SJCRH30 (cell line): ENCODE data around the gene AGBL1. TPM values are rescaled to one million over a fixed set of nuclear protein-coding genes. Genes with fewer than 3 reads are reported as not detected.

Source experiments
- DNase-seq, 2 experiments: peaks; one replicate each; pipeline ENCODE4 v3.0.0-alpha.2; 2015 to 2020
- H3K27ac ChIP-seq: fragments of 250-450 bp; sonication (Bioruptor Pico); 2 replicates; pipeline ENCODE4 v1.5.1; 2020; ENCODE audit warnings: mild to moderate bottlenecking, moderate library complexity
- H3K27me3 ChIP-seq: fragments of 250-450 bp; sonication (Bioruptor Pico); 2 replicates; pipeline ENCODE4 v1.5.1; 2020; ENCODE audit warnings: mild to moderate bottlenecking, moderate library complexity
- H3K36me3 ChIP-seq: fragments of 250-450 bp; sonication (Bioruptor Pico); 2 replicates; pipeline ENCODE4 v1.5.1; 2020; ENCODE audit warnings: mild to moderate bottlenecking, moderate library complexity
- H3K4me1 ChIP-seq: fragments of 250-450 bp; sonication (Bioruptor Pico); 2 replicates; pipeline ENCODE4 v1.5.1; 2020; ENCODE audit warnings: mild to moderate bottlenecking, moderate library complexity
- H3K4me3 ChIP-seq: fragments of 250-450 bp; sonication (Bioruptor Pico); 2 replicates; pipeline ENCODE4 v1.5.1; 2020; ENCODE audit warnings: mild to moderate bottlenecking, moderate library complexity
- H3K9me3 ChIP-seq: fragments of 250-450 bp; sonication (Bioruptor Pico); replicated peaks from 2 replicates; pipeline ENCODE4 v1.5.1; 2020; ENCODE audit warnings: mild to moderate bottlenecking, moderate library complexity
- total RNA-seq: library from RNA; depleted of rRNA; stranded (reverse); fragments of >200 nt; shearing (Covaris generic); gene quantifications from 2 replicates; pipeline ENCODE4 v1.2.3, GENCODE V29; 2014; rRNA removed

The AGBL1 gene
- 0.08 TPM in 1 of 2 replicates, not detected in the other for total RNA-seq

DNA sequence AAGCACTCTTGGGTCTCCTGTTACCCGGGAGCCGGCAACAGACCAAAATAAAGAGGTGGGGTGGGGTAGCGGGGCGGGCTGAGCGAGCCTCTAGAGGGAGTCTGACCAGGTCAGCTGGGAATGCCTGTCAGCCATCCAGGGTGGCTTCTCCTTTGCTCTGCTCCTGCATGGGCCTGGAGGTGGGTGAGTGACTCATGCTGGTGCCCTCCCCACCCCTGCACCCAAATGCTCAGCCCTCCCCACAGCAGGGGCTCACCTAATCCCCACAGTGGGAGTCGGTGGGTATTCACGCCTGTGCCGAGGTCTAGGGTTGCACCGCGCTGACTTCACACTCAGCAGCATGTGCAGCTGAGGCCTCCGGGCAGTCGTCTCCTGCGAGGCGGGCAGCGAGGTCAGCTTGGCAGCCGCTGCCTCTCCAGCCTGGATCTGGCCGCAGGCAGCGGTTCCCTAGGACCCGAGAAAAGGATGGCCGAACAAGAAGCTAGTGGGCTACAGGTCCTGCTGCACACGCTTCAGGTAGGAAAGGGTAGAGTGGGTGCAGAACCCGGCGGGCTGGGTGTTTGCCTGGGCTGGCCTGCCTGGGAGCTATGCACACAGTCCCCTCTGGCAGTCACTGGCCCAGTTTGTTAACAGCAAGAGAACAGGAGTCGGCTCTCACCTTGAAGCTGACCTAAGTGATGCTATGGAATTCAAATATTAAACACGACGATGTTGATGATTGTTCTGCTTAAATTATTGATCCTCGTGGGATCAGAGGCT is at the start of gene AGBL1:
TSS of gene AGBL1 (plus strand) at position 364 of the 759 bp plus-strand sequence.
- Histone ChIP-seq H3K9me3 (no peaks in the 10 kb centered on the region), H3K4me3 (no peak within 1 kb of the TSS), H3K27me3 (peaks cover 1% of the 10 kb centered on the region; the same call in 1 of the 2 replicates), H3K36me3 (no peaks in the 10 kb centered on the region), H3K4me1 (no peaks in the 10 kb centered on the region), H3K27ac (no peak within 1 kb of the TSS)
- peak; percentile 13 for DNase-seq

DNA sequence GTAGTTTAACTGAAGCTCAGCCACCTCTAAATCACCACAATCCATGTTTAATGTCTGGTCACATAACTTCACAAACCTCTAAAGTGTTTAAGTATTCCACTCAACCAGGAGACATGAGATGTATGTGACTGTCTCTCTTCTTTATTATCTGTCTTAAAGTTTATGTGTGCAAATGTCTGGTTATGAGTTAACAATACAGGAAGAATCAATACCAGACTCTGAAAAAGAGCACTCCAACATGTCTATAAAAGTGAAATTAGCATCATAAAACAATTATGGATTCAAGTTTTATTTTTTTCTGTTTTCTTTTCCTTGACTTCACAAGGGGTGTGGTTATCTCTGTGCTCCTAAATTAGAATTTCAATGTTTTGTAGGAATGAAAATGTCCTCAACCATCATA is 44.8 kb upstream of the AGBL1 start:
- no peaks in the 10 kb centered on the region for H3K4me1 ChIP-seq
- no peaks in the 10 kb centered on the region for H3K36me3 ChIP-seq
- H3K4me3 ChIP-seq: no peak overlapping the region
- no peak overlapping the region for H3K27ac ChIP-seq
- no peaks in the 10 kb centered on the region for H3K9me3 ChIP-seq
- no peaks in the 10 kb centered on the region for H3K27me3 ChIP-seq
- no peak for DNase-seq

- H3K4me1 ChIP-seq: no peaks in the 10 kb centered on the region
- H3K9me3 ChIP-seq: no peaks in the 10 kb centered on the region
- H3K36me3 ChIP-seq: no peaks in the 10 kb centered on the region
- no peak for DNase-seq
- H3K27ac ChIP-seq: no peak overlapping the region
- no peak overlapping the region for H3K4me3 ChIP-seq
- H3K27me3 ChIP-seq: no peaks in the 10 kb centered on the region
Observed at GRCh38 chr15:86036243-86036642, 43.4 kb upstream of the AGBL1 start.

- no peak overlapping the region for H3K27ac ChIP-seq
- no peaks in the 10 kb centered on the region for H3K36me3 ChIP-seq
- no peak for DNase-seq
- no peaks in the 10 kb centered on the region for H3K4me1 ChIP-seq
- no peaks in the 10 kb centered on the region for H3K9me3 ChIP-seq
- H3K27me3 ChIP-seq: no peaks in the 10 kb centered on the region
- no peak overlapping the region for H3K4me3 ChIP-seq
Observed at GRCh38 chr15:86038491-86038890, 41.2 kb upstream of the AGBL1 start.

DNA sequence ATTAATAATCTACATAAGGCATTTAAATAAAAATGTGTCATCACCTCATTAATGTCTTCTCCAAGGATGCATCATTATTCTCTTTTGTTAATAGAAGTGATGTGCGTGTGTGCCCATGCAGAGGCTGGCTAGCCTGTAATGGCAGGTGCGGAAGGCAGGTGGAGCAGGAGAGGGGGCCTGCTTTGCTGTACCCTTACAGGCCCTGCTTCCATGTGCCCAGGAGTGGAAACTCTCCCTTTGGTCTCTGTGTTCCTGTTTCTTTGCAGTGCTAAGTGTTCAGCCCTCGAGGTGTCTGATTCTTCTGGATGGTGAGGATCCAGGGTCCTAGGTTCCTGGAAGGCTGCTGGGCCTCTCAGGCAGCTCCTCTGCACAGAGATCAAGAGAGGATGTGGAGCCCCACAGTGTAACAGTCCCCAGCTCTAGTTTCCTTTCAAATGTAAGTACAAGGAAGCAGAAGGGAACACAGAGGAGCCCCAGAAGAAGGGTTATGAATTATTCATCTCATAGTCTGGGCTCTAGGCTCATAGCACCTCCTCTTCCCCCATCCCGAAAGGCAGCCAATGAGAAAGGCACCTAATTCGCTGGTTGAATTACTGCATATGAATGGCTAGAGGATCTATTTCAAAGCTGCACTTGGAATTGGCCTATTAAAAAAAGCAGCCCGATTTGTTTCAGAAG is 39.2 kb upstream of the AGBL1 start:
- no peak overlapping the region for H3K4me3 ChIP-seq
- H3K9me3 ChIP-seq: no peaks in the 10 kb centered on the region
- no peaks in the 10 kb centered on the region for H3K36me3 ChIP-seq
- H3K27me3 ChIP-seq: no peaks in the 10 kb centered on the region
- no peak for DNase-seq
- H3K27ac ChIP-seq: no peak overlapping the region
- H3K4me1 ChIP-seq: no peaks in the 10 kb centered on the region

GRCh38 chr15:86041399-86041798 is 38.3 kb upstream of the AGBL1 start:
- H3K4me1 ChIP-seq: no peaks in the 10 kb centered on the region
- H3K27me3 ChIP-seq: no peaks in the 10 kb centered on the region
- H3K9me3 ChIP-seq: no peaks in the 10 kb centered on the region
- H3K36me3 ChIP-seq: no peaks in the 10 kb centered on the region
- no peak overlapping the region for H3K27ac ChIP-seq
- H3K4me3 ChIP-seq: no peak overlapping the region
- no peak for DNase-seq

DNA sequence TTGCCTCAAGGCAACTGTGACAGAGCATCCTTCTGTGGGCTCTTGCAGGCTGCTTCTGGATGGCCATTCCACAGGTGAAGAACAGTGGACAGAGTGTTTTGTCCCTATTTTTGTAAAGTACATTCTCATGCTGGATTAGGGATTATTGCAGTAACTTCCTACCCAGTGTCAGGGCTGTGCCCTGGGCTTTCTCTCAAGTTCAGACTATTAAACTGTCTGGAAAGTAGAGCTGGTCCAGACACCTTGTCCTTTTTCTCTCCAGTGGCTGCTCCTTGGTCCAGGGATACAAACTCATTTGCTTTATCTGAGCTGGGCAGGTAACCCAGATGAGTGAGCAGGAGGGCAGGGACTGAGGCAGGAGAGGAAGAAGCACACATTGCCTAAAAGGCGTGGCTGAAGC is 37.4 kb upstream of the AGBL1 start:
- Histone ChIP-seq H3K36me3 (no peaks in the 10 kb centered on the region), H3K27ac (no peak overlapping the region), H3K27me3 (no peaks in the 10 kb centered on the region), H3K4me3 (no peak overlapping the region), H3K4me1 (no peaks in the 10 kb centered on the region), H3K9me3 (no peaks in the 10 kb centered on the region)
- no peak for DNase-seq

DNA sequence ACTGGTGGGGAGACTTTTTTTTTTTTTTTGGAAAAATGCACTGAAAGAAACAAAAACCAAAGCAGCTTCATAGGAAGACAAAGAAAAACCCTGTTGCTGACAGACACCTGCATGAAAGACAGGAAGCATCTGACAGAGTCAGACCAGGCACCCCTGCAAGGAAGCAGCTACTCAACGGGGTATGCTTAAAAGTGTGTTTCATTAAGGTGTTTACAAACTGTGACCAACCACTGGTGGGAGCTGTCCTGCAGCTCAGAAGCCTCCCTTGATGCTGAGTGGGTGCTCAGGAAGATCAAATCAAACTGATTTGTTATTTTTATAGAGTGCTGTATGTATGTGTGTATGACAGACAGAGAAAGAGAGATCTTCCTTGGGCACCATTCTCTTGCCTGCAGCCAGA is 34.7 kb upstream of the AGBL1 start:
- Histone ChIP-seq H3K4me1 (no peaks in the 10 kb centered on the region), H3K27me3 (no peaks in the 10 kb centered on the region), H3K9me3 (no peaks in the 10 kb centered on the region), H3K4me3 (no peak overlapping the region), H3K36me3 (no peaks in the 10 kb centered on the region), H3K27ac (no peak overlapping the region)
- DNase-seq: no peak

GRCh38 chr15:86054338-86054737 is 25.3 kb upstream of the AGBL1 start:
- H3K36me3 ChIP-seq: no peaks in the 10 kb centered on the region
- H3K9me3 ChIP-seq: no peaks in the 10 kb centered on the region
- no peaks in the 10 kb centered on the region; the same call in 1 of the 2 replicates for H3K27me3 ChIP-seq

DNA sequence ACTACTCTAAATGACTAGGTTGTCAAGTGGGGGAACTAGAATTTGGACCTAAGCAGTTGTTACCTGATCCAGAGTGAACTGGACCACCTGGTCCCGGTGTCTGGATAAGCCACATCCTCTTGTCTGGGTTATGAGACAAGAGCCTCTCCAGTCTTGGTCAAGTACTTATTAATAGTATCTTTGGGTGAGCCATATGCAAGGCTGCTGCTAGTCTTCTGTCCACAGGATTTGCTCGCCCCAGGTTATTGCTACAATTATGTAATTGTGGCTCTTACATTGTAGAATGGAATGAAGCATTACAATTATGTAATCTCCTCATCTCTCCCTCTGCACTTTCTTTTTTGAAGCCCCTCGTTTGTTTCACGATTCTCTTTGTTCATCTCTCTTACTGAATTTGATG is 24.0 kb upstream of the AGBL1 start:
- DNase-seq: no peak
- no peaks in the 10 kb centered on the region for H3K4me1 ChIP-seq

More at GRCh38 chr15:86054338-86054737, 25.3 kb upstream of the AGBL1 start:
- Histone ChIP-seq H3K4me3 (no peak overlapping the region), H3K4me1 (no peaks in the 10 kb centered on the region), H3K27ac (no peak overlapping the region)
- DNase-seq: no peak

DNA sequence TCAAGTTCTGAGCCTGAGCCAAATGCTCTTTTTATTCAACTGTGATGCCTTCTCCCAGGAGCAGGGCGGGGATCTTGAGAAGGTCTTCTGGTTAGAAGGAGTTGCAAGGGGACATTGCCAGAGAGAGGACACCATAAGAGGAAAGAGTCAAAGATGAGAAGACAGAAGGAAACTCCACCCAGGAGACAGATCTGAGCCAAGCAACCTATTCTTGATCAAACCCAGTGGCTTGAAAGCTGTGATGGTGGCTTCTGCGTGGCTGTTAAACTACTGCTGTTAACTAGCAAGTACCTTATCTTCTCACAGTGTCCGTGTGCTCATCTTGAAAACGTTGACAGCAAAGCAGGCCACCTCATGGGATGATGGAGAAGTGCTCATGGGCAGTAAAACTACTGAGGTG is 19.8 kb upstream of the AGBL1 start:
- Histone ChIP-seq H3K27ac (no peak overlapping the region), H3K27me3 (peaks cover 3% of the 10 kb centered on the region; the same call in 1 of the 2 replicates), H3K36me3 (no peaks in the 10 kb centered on the region), H3K4me1 (no peaks in the 10 kb centered on the region), H3K9me3 (no peaks in the 10 kb centered on the region), H3K4me3 (no peak overlapping the region)
- no peak for DNase-seq

More for the DNA sequence above, 24.0 kb upstream of the AGBL1 start:
- H3K4me3 ChIP-seq: no peak overlapping the region
- H3K27me3 ChIP-seq: no peaks in the 10 kb centered on the region; the same call in 1 of the 2 replicates
- no peaks in the 10 kb centered on the region for H3K36me3 ChIP-seq
- no peak overlapping the region for H3K27ac ChIP-seq
- H3K9me3 ChIP-seq: no peaks in the 10 kb centered on the region

GRCh38 chr15:86060674-86061073 is 19.0 kb upstream of the AGBL1 start:
- peaks cover 3% of the 10 kb centered on the region; the same call in 1 of the 2 replicates for H3K27me3 ChIP-seq

DNA sequence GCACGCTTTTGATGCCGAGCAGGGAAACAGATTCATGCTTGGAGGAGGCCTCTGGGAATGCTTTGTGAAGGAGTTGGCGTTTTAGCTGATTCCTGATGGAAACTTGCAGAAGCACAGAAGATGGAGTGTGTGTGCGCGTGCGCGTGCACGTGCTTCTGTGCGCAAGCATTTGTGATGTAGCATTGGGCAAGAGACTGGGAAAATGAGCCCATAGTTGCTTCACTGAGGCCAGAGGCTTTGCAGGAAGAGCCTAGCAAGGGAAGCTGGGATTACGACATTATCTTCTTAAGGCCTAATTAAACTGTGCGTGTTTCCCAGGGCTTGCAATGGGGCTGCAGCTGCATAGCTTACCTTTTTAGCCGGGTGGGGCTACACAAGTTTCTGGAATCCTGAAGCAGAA is 18.1 kb upstream of the AGBL1 start:
- no peaks in the 10 kb centered on the region for H3K4me1 ChIP-seq
- no peaks in the 10 kb centered on the region for H3K9me3 ChIP-seq
- H3K4me3 ChIP-seq: no peak overlapping the region
- peaks cover 3% of the 10 kb centered on the region; the same call in 1 of the 2 replicates for H3K27me3 ChIP-seq
- H3K27ac ChIP-seq: no peak overlapping the region
- DNase-seq: no peak
- no peaks in the 10 kb centered on the region for H3K36me3 ChIP-seq

More at GRCh38 chr15:86060674-86061073, 19.0 kb upstream of the AGBL1 start:
- no peaks in the 10 kb centered on the region for H3K4me1 ChIP-seq
- no peak overlapping the region for H3K4me3 ChIP-seq
- H3K36me3 ChIP-seq: no peaks in the 10 kb centered on the region
- DNase-seq: no peak
- no peak overlapping the region for H3K27ac ChIP-seq
- no peaks in the 10 kb centered on the region for H3K9me3 ChIP-seq

- peaks cover 3% of the 10 kb centered on the region; the same call in 1 of the 2 replicates for H3K27me3 ChIP-seq
- no peaks in the 10 kb centered on the region for H3K36me3 ChIP-seq
- no peak overlapping the region for H3K4me3 ChIP-seq
- H3K9me3 ChIP-seq: no peaks in the 10 kb centered on the region
- no peaks in the 10 kb centered on the region for H3K4me1 ChIP-seq
- no peak for DNase-seq
- no peak overlapping the region for H3K27ac ChIP-seq
Observed at GRCh38 chr15:86062646-86063243, 16.9 kb upstream of the AGBL1 start.
